ENCODE results near the gene KIF6.
"Not testable (repeated sequence)": the region's sequence is repeated elsewhere in the genome, so short reads cannot be mapped to it uniquely, and the experiment has no call there.

The KIF6 gene

DNA sequence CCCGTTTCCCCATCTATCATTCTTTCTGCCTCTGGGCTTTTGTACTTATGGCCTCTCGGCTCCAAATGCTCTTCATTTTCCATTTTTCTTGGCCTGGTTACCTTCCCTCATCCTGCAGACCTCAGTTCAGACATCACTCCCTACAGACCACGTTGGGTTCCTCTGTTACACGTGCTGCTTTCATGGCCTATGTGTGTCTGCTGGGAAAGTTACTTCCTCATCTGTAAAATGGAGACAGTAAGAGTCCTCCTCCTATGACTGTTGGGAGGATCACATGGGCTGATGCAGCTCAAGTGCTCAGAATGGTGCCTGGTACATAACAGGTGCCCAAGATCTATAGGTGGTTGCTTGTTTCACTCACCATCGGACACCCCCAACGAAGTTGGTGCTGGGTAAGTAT lies 424.5 kb downstream of the KIF6 start:
- FAIRE-seq (no peak), DNase-seq (ENCODE audit: low spot score) (no peak)

DNA sequence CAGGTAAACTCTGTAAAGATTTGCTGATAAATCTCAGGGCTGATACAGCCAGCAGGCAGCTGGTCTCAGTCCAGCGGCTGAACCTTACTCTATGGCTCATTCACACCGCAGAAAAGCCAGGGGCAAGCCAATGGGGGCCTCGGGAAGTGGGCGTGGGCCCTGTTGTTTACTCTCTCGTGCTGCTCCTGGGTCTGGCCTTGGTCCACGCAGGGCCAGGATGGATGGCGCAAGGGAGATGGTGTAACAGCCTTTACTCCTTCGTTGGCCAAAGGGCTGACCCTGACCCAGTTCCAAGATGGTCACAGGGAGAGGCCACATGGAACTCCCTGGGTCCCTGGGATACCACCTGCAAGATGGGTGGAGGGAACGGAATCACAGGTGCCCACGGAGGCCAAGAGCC lies 427.1 kb downstream of the KIF6 start:
- no peak for DNase-seq (ENCODE audit: low spot score)
- no peak for FAIRE-seq

DNA sequence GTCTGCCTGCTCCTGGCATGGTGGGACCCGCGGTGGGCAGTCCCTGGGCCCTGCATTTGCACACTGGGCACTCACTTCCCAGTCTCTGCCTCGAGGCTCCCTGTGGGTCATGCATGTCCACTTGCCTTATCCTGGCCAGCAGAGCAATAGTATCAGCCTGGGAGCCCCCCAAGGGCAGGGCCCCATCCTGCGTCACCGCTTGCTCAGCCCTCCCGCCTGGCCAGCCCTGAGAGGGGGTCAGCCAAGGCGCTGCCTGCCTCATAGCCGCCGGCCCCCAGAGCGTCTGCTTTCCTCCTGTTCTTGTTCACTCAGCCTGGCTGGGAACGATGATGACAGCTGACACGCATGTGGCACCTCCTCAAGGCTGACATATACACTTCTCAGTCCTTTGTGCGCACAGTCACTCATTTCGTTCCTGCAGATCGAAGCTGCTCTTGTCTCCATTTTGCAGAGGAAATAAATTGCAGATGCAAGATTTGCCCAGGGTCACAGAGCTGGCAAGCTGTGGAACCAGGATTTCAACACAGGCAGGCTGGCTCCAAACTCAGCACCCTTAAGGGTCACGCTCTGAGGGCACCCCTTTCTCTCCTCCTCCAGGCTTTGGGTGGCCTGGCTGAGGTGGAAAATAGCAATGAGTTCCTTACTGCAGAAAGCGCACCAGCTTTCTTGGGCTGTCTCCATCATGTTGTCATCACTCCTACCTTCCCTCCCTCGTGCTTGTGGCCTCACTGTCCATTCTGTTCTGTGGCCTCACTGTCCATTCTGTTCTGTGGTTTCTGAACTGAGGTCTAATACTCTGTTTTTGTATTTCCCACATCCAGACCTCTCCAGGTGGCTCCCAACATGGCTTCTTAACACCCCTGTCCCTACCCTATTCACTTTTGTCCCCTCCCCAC lies 428.2 kb downstream of the KIF6 start:
- no peak for FAIRE-seq
- DNase-seq (ENCODE audit: low spot score), result no peak

DNA sequence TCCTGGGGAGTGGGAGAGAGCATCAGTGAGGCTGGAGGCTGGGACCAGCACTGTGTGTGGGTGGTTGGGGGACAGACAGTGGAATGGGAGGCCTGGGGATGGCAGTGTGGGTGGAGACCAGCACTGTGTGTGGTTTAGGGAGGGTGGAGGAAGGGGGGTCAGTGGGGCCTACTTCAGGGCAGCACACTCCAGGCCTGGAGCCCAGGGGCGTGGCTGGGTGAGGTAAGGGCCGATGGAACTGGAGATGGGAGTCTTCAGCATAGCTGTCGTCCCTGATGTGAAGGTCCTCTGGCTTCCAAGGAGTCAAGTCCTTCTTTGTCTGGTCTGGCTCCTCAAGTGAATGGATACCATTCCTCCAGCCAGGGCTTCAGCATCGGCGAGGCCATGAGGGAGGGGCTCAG lies 429.6 kb downstream of the KIF6 start:
- FAIRE-seq, result no peak

DNA sequence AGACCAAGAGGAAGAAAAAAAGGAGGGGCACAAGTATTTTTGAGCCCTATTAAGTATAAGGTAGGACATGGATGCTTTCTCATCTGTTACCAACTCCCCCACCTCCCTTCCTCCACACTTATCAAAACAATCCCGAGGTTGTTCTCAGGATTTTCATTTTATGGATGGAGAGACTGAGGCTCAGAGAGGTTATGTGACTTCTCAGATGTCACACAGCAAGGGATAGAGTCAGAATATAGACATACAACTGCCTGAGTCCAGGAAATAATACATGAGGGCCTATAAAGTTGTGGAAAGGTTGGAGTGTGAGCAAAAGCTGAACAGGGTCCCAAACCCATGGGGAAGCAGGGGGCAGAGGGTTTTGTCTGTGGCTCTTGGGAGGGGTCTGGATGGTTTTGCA lies 430.3 kb downstream of the KIF6 start:
- no peak for FAIRE-seq
- DNase-seq (ENCODE audit: low spot score), result no peak

More for the DNA sequence above, 429.6 kb downstream of the KIF6 start:
- DNase-seq (ENCODE audit: low spot score), result no peak

DNA sequence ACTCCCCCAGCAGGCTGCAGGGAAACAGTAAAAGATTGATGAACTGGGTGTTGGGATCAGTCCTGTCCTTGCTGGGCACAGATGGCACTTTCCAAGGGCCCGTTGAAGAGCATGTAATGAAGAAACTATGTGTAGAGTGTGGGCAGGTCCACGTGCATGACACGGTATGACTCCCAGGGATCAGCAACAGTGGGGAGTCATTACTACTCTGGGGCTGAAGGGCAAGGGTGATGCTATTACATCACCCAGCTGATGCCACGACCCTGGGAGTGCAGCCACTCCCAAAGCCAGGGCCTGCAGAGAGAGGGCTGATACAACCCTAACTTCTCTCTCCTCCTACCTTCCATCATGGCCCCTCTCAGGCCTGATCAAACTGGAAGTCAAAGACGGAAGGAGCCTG lies 431.1 kb downstream of the KIF6 start:
- no peak for FAIRE-seq
- DNase-seq (ENCODE audit: low spot score), result no peak

DNA sequence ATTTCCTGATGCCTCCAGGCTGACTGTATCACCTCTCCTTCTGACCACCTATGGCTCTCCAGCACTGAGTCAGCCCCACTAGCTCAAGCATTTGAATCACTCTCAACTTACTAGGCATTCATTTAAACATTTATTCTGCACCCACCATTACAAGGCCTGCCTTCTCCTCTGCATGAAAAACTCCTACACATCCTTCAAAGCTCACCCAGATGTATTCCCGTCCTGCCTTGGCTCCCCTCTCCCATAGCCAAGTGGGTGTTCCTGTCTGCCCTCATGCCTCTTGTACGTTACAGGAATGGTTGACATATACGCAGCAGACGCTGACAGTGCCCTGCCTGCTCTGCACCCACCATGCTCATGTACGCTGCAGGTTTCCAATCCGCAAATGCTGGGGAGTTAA lies 432.6 kb downstream of the KIF6 start:
- no peak for DNase-seq (ENCODE audit: low spot score)
- FAIRE-seq, result no peak

DNA sequence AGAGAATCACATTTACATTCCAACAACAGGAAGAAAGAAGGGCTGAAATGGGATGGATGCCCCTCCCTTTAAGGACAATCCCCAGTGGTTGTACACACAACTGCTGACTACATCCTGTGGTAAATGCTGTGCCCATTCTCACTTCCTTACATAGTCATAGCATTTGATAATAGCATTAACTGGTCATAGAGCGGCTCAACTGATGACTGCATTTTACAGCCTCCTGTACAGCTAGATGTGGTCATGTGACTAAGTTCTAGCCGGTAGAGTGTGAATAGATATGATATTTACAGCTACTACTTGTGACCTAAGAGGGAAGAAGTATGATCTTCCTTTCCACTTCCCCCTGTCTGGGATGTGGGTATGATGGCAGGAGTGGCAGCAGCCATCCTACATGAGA lies 435.7 kb downstream of the KIF6 start:
- no peak for FAIRE-seq

DNA sequence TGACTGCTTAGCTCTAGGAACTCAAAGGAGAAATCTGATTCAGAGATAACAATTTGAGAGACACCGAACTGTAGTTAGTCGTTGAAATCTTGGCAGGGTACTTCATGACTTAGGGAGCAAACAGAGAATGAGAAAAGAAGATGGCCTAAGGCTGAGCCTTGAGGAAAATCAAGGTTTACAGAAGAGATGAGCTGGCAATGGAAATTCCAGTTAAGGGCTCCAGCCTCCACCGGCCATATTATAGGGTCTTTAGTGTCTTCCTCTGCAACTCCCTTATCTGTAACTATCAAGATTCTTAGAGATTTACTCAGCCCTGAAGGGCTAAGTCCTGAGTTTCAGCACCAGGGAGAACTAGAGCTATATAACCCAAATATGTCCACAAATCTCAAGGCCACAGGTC lies 437.6 kb downstream of the KIF6 start:
- no peak for DNase-seq (ENCODE audit: low spot score)
- no peak for FAIRE-seq

More for the DNA sequence above, 435.7 kb downstream of the KIF6 start:
- DNase-seq (ENCODE audit: low spot score), result no peak

DNA sequence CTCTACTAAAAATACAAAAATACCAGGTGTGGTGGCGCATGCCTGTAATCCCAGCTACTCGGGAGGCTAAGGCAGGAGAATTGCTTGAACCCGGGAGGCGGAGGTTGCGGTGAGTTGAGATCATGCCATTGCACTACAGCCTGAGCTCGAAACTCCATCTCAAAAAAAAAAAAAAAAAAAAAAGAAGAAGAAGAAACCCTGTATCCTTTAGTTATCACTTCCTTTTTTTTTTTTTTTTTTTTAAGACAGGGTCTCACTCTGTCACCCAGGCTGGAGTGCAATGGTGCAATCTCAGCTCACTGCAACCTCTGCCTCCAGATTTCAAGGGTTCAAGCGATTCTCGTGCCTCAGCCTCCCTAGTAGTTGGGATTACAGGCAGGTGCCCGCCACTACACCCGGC lies 438.6 kb downstream of the KIF6 start:
- DNase-seq (ENCODE audit: low spot score); FAIRE-seq: not testable (repeated sequence)

DNA sequence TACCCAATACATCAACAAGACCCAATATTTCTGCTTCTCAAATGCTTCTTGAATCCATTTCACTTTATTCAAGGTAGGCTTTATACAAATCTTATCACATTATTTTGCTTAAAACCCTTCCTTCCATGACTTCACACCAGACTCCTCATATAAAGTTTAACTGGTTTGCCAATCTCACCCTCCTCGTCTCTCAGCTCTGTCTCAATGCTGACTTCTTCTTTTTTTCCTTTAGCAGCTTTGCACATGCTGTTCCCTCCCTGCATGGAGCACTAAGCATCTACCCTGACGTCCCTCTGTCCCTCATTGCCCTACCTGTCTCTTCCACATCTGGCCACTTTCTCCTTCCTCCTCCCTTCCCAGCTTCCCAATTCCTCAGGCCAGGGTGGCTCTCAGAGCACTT lies 442.4 kb downstream of the KIF6 start:
- DNase-seq (ENCODE audit: low spot score), result no peak
- no peak for FAIRE-seq

DNA sequence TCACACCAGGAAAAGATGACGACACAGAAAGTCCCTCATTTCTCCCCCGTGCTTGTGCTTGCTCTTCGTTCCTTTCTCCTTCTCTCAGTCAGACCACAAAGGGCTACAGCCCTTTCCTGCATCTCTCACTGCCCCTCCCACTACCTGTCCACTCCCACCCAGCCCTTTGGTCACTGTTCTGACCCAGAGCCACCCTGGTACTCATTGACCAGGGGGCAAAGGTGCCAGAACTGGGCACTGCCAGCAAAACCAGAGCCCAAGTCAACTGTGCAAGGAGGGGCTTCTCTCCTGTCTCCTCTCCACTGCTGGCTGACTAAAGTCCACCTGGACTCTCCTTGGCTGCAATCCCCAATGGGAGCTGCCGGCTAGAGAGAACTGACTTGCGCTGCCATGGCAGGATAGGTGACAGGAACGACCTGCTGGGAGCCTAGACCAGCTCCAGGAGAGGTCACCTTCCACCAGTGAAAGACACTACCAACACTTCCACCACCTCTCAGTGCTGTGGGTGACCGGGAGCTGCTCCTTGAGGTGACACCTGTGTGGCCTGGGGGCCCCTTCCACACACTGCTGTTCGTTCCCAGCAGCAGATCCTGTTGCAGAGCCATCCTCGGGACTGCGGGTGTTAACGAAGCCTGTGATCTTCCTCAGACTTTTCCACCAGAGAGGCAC lies 443.8 kb downstream of the KIF6 start:
- no peak for FAIRE-seq
- no peak for DNase-seq (ENCODE audit: low spot score)

DNA sequence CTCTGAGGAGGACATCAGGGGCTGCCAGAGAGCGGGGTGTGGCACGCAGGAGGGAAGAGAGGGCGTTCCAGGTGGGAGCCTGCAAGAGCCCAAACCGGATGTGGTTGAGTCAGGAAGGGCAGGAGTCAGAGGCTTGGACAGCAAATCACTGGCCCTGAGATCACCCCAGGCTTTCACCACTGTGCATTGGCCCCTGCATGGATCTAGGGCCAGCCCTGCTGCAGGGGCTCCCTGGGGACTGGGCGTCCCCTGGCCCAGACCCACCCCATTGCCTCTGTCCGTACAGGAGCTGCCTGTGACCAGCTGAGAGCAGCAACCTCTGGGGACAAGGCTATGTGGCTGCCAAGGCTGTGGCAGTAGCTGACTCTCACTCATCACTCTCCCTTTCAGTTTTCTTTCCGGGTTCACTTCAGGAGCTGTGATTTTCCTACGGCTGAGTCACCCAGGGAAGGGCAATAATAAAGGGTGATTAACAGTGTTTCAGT lies 444.9 kb downstream of the KIF6 start:
- peak; percentile 14 for DNase-seq (ENCODE audit: low spot score)
- no peak for FAIRE-seq
